Ecto neural progenitor cell (in vitro differentiated cells): ENCODE data around the gene TMEM151B.

Experiments used
- DNase-seq: peaks from one replicate; pipeline ENCODE4 v3.0.0-alpha.2; 2018; ENCODE audit warnings: low spot score

The TMEM151B gene

DNA sequence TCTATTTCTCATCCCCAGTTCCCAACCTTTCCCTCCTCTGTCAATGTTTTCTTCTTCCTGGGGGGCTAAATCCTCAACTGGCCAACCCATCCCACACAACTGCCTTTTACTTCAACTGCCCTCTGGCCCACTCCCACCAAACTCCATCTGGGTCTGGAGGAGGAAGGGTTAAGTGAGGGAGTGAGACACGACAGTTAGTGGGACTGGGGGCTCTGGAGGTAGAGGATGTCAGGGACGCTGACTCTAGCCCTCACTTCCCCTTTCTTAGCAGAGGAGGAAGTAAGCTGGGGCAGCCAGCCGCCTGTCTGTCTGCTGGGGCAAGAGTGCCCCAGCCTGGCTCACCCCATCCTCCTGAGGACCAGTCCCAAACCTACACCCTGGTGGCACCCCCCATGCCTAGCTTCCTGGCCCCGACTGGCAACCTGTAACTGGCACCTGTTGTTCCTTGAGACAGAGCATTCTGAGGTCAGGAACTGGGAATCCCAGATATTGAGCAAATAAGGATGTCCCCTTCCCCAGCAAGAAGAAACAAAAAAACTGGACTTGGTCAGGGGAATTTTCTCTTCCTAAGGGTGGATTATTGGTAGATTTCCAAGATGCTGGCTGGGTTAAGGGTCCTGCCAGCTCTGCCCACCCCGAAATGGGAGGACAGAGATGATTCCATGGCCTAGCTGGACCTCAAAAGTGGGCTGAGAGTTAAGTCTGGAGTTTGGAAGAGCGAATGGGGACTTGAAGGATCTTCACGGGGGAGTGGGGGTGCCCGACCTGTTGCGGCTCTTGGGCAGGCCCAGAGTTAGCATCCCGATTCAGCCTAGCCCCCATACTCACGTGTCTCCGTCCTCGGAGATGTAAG is 5.9 kb upstream of the TMEM151B start:
- DNase-seq = no peak

DNA sequence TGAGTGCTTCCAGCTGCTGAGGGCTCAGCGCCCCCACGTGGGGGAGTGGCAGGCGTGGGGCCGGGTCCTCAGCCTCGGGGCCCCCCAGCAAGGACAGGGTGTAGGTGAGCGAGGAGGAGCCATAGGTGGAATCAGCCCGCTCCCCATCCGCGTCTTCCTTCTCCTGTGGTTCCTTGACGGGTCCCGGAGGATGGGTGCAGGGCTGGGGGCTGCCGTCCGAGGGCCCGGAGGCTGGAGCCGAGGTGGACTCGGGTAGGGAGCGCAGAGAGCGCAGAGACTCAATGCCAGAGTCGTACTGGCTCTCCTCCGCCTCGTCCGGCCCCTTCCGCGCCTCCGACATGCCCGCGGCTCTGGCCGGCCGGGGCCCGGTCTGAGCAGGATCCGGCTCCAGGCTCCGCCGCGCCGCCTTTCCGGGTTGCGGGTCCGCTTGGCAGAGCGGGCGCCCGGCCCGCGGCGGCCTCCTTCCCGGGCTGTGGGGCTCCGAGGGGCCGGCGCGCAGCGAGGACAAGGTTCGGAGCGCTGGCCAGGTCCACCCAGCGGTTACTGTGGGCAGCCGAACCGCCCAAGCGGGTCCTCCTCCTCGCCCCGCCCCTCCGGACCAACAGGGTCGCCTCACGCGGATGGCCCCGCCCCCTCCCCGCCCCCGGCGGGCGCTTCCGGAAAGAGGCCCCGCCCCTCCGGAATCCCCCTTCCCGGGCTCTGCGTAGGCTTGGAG is 5.1 kb upstream of the TMEM151B start, which contains the start of gene NFKBIE:
Gene NFKBIE, minus strand, starts transcription at position 545 of the 715 bp plus-strand sequence. Its CDS starts 205 bp downstream, at position 340.
- DNase-seq = peak; percentile 95

DNA sequence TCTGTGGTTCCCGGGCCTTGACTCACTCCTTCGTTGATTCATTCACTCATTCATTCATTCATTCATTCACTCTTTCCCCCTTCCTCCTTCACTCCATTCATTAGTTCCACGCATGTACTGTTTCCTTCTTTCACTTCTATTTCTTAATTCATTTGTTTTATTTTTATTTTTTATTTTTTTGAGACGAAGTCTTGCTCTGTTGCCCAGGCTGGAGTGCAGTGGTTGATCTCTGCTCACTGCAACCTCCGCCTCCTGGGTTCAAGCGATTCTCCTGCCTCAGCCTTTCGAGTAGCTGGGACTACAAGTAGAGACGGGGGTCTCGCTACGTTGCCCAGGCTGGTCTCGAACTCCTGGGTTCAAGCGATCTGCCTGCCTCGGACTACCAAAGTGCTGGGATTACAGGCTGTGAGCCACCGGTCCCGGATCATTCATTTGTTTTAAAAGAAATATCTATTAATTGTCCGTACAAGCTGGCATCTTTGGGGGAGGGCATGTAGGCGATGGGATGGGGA is 4.5 kb upstream of the TMEM151B start:
- no peak for DNase-seq

DNA sequence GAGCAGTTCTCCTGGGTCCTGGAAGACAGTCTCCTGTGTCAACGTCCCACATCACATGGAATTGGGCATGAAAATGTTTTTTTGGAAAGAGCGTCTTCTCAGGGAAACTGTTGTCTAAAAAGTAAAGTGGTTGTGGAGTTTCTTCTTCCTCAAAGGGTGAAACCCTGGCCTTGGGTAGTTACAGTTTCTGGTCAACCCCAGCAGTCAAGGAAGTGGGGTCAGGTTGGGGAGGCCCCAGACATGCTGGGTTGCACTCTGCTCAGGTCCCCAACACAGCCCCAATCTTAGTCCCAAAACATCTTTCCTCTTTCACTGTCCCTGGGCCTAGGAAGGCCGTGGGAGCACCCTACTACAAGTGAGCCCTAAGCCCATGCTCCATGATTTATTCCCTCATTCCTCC is 3.9 kb upstream of the TMEM151B start:
- no peak for DNase-seq

DNA sequence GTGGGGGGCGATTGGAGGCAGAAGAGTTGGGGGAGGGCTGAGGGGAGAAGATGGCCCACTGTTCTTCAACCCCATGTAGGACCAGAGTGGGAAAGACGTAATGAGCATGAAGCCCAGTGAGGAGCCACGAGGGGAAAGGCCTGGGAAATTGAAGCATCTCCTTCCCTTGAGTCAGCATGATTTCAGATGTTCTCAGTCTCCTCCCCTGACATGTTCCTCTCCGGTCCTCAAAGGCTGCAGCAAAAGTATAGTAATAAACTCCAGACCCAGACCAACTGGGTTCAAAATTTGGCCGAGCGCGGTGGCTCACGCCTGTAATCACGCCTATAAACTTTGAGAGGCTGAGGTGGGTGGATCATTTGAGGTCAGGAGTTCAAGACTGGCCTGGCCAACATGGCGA is 3.0 kb upstream of the TMEM151B start:
- no peak for DNase-seq

DNA sequence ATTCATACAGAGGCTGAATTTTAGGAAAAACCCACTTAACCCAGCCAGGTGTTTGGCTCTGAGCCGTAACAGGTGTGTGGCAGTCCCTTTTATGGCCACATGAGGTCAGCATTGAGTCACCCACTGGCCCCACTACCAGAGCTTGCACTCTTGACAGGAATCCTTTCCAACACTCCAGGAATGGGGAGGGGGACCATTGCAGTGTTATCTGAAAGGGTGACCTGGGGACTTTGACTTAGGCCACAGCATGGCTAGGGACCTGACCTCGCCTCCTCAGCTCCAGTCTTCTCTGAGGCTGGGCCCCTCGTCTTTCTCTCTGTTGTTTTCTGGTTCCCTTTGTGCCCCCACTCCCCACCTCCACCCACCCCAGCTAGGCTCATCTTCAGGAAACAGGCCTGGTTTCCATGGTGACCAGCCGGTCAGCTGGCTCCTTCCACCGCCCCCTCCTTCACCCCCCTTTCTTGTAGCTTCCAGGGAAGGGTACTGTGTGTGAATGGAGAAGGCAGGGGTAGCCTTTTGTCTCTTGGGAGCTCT is 2.1 kb upstream of the TMEM151B start:
- peak; percentile 82 for DNase-seq

DNA sequence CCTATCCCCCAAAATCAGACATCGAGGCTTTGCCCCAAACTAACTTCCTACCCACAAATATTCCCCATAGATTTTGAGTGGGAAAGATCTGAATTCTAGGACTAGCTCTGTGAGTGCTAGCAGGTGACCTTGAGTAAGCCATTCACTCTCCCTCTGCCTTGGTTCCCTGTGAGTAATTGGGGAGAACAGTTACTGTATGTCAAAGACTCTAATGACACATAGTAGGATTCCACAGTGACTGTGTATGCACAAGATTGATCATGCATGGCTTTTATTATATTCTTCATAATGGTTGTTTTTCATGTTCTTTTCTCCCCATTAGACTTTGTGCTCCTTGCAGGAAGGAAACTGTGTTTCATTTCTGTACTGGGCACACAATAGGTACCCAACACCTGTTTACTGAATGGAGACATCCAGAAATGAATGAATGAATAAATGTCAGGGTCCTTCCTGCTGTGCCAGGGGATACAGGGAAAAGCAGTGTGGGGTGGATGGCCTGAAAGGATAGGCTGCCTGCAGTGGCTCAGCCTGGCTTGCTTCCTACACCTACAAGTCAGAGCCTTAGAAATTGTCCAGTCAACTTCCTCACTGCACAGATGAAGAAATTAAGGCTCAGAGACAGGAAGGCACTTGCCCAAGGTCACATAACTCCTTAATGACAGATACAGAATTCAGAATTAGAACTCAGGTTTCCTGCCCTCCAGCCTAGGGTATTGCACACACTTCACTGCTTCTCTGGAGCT is 901 bp upstream of the TMEM151B start:
- no peak for DNase-seq

DNA sequence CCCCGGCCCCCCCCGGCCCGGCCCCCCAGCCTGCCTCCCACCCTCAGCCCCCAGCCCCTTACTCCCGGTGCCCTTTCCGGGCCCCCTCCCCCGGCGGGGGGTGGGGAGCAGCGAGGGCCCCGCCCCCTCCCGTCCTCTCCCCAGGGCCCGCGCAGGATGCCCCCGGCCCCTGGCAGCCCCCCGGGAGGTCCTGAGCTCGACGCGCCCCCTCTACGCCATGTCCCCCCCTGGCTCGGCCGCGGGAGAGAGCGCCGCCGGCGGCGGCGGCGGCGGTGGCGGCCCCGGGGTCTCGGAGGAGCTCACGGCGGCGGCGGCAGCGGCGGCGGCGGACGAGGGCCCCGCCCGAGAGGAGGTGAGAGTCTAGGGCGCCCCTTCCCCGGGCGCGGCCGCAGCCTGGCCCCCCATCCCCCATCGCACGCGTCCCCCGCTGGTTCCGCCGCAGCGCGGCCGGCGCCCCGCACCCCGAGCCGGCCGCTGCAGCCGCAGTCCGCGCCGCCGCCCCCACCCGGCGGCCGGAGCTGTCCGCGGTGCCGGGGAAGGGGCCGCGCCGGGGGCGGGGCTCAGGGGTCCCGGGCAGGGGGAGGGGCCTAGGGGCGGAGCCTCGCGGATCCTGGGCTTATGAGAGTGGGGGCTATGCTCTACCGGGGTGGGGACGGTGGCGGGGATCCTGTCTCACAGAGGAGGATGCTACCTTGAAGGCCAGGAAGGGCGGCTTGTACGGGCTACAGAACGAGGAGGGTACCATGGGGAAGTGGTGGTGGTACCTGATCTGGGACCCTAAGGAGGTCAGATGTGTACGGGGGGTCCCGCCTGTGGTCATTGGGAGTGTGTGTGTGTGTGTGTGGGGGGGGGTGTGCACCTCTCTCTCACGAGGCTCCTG is 516 bp downstream of the TMEM151B start:
- DNase-seq = peak; percentile 81

DNA sequence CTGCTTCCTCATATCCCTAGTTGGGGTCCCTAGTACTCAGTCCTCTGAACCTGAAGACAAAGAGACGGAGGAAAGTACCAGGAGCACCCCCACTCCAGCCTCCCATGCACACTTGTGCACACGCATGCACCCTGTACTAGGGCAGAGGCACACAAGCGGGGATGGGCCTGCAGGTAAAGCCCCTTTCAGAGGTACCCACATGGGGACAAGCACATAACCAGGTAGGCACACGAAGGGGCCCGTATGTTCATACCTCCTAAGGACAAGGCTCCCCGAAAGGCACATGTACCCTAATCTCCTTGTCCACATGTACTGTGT is 1.1 kb downstream of the TMEM151B start:
- no peak for DNase-seq

DNA sequence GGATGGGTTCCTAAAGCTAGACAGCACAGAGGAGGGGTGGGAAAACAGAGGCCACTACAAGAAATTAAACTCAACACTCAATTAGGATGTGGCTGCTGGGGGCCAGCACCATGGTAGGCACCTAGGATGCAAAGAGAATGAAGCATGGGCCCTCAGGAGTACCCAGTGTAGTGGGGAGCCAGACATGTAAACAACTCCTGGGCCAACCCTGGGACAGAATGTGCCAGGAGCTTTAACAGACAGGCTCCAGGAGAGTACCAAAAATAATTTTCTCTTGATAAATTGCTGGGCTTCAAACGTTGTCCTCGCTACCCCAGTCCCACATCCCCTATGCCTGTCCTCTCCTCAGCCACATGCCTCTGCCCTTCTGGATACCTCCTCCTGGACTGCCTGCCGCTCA is 1.7 kb downstream of the TMEM151B start:
- no peak for DNase-seq

DNA sequence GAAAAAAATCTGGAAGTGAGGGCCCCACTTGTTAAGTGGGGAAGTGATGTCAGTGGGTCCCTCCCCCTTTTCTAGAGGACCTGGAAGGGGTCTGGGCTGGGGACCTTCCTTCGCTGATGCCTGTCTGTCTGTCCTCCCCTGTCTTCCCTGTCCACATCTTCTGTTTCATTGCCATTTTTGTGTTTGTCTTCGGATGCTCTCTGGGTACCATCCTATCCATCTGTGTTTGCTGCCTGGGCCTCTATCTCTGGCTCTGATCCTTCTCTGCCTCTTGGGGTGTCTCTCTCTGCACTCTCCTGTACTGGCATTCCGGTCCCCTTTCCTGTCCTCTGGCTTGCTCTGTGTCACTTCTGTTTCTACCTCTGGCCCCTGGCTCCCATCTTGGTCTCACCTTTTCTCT is 2.3 kb downstream of the TMEM151B start:
- DNase-seq = no peak

DNA sequence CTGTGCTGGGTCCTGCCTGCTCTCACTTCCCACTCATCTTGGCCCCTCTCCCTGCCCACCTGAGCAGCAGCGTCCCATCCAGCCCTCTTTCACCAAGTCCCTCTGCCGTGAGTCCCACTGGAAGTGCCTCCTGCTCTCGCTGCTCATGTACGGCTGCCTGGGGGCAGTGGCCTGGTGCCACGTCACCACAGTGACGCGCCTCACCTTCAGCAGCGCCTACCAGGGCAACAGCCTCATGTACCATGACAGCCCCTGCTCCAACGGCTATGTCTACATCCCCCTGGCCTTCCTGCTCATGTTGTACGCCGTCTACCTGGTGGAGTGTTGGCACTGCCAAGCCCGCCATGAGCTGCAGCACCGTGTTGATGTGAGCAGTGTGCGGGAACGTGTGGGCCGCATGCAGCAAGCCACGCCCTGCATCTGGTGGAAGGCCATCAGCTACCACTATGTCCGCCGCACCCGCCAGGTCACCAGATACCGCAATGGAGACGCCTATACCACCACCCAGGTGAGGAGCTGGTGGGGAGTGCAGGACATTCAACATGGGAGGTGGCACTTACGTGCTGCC is 2.8 kb downstream of the TMEM151B start:
- no peak for DNase-seq

DNA sequence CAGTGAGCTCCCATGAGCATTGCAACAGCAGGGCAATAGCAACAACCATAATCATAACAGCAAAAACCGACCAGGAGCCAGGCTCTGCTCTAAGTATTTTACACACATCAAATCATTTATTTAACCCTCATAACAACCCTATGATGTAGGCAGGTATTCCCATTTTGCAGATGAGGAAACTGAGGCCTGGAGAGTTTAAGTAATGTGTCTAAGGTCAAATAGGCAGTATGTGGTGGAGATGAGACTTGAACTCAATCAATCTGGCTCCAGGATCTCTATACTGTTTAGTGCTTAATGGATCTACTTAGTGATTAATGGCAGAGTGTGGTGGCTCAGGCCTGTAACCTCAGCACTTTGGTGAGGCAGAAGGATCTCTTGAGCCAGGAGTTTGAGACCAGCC is 3.4 kb downstream of the TMEM151B start:
- DNase-seq = no peak

DNA sequence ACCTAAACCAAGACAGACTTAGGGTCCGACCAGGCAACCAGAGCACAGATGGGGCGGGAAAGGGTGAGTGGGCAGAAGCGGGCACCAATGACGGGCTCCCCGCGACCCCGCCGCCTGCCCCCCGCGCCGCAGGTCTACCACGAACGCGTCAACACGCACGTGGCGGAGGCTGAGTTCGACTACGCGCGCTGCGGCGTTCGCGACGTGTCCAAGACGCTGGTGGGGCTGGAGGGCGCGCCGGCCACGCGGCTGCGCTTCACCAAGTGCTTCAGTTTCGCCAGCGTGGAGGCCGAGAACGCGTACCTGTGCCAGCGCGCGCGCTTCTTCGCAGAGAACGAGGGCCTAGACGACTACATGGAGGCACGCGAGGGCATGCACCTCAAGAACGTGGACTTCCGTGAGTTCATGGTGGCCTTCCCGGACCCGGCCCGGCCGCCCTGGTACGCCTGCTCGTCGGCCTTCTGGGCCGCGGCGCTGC is 5.1 kb downstream of the TMEM151B start:
- DNase-seq = no peak

DNA sequence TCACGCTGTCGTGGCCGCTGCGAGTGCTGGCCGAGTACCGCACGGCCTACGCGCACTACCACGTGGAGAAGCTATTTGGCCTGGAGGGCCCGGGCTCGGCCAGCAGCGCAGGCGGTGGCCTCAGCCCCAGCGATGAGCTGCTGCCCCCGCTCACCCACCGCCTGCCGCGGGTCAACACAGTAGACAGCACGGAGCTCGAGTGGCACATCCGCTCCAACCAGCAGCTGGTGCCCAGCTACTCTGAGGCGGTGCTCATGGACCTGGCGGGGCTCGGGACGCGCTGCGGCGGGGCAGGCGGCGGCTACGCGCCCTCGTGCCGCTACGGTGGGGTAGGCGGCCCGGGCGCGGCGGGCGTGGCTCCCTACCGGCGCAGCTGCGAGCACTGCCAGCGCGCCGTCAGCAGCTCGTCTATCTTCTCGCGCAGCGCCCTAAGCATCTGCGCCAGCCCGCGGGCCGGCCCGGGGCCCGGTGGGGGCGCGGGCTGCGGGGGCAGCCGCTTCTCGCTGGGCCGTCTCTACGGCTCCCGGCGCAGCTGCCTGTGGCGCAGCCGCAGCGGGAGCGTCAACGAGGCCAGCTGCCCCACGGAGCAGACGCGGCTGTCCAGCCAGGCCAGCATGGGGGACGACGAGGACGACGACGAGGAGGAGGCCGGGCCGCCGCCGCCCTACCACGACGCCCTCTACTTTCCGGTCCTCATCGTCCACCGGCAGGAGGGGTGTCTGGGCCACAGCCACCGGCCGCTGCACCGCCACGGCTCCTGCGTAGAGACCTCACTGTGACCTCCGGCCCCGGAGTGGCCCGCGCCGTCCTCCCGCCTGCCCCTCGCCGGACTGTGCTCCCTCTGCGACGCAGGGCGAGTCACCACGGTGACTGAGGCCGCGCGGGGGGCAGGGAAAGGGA is 5.7 kb downstream of the TMEM151B start:
- no peak for DNase-seq

DNA sequence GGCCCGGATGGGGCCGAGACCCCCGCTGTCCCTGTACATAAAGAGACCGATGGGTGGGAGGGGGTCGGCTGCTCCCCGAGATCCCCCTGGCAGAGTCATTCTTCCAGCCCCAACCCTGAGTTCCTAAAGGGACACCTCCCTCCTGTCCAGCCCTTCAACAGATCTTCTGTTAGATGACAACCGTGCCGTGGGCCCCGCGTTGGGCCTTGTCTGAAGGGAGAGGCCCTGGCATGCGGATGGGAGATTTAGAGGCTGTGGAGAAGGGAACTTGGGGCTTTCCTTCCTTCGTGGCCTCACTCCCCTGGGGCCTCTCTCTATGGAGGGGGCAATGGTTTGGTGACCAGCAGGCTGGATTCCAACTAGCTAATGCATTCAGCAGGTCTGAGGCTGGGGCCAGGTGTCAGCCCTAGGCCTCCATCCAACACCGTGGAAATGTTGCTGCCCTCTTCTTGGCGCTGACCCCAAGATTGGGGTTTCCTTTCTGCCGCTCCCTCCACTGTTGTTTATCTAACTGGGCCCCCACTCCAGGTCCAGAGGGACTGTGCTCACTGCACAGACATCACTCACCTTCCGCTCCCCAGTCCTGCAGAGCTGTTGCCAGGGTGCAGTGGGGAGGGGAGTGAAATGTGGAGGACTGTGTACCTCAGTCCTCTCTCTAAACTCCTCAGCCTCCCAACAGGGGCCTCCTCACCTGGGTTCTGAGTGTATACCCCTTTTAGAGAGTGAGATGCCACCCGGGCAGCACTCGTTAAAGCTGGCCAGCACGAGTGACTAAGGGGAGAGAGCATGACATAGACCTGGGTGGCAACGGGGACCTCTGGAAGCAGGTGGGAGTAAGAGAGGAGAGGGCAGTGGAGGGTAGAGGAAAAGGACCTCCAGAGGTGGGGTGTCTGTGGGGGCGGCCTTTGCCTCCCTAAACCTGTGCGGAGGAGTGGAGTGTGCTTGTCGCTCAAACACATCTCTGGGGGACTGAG is 6.7 kb downstream of the TMEM151B start:
- no peak for DNase-seq

DNA sequence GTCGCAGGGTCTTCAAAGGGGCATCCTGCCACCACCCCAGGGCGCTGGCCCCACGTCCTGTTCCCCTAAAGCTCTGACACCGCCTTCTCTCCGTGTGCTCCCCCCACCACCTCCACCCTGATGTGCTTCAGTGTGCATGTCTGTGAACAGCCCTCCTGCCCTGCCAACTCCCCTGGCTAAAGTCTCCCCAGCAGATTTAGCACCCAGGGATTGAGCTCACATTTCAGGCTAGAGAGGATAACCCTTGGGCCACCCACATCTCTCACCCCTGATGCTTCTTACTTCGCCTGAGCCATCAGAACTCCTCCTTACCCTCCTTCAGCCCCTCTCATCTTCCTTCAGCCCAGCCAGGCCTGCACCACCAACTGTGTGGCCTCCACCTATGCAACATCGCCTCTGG is 7.5 kb downstream of the TMEM151B start:
- DNase-seq = no peak

DNA sequence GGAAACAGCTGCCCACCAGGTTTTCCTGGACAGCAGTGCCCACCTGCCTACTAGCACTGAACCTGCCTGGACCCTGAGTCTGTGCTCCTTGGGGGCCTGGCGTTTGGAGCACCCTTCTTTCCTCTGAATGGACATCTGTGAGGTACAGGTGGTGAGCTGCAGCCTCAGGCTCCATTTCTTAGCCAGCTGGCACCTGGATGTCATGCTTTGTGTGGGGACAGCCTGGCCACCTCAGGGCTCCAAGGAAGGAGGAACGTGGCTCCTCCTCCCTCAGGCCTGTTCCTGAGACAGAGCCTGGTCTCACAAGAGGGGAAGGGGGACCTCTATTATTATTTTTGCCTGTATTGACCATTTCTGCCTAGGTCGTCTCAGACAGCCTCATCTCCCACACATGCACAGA is 8.1 kb downstream of the TMEM151B start:
- no peak for DNase-seq
